Activated T-cell treated with anti-CD3 and anti-CD28 coated beads, Interleukin-2, amount 50 U/mL, for 48 hours (primary cell): ENCODE results near the gene NF2.
A peak's percentile ranks its signal among the peaks of the same experiment; 100 is the strongest.

Source experiments
- DNase-seq, 2 experiments: peaks; one replicate each; pipeline ENCODE4 v3.0.0-alpha.2; 2020

Gene NF2

GRCh38 chr22:29673361-29674066, 70.1 kb downstream of the NF2 start:
- no peak for DNase-seq

GRCh38 chr22:29674121-29674520, 70.7 kb downstream of the NF2 start:
- DNase-seq, result no peak

- DNase-seq, result no peak
Measured at GRCh38 chr22:29679316-29679715, 75.9 kb downstream of the NF2 start.

GRCh38 chr22:29683536-29683935, 80.1 kb downstream of the NF2 start:
- no peak for DNase-seq

- DNase-seq, result no peak
Measured at GRCh38 chr22:29684244-29684643, 80.8 kb downstream of the NF2 start.

- DNase-seq, result no peak
Measured at GRCh38 chr22:29689206-29689879, 85.9 kb downstream of the NF2 start.

GRCh38 chr22:29689880-29690213, 86.4 kb downstream of the NF2 start:
- peak; percentile 54 to 57 for DNase-seq

- no peak for DNase-seq
Measured at GRCh38 chr22:29690476-29690875, 87.0 kb downstream of the NF2 start.

- DNase-seq, result no peak
Measured at GRCh38 chr22:29691636-29692326, 88.3 kb downstream of the NF2 start.

- DNase-seq, result no peak
Measured at GRCh38 chr22:29692327-29692640, 88.9 kb downstream of the NF2 start.

- DNase-seq, result no peak
Measured at GRCh38 chr22:29693161-29693560, 89.7 kb downstream of the NF2 start.

- DNase-seq, result no peak
Measured at GRCh38 chr22:29693671-29694070, 90.2 kb downstream of the NF2 start.

GRCh38 chr22:29695129-29695926, 91.9 kb downstream of the NF2 start:
- no peak for DNase-seq

GRCh38 chr22:29697853-29698598, 94.6 kb downstream of the NF2 start:
- no peak for DNase-seq

GRCh38 chr22:29700206-29700899, 96.9 kb downstream of the NF2 start:
- no peak for DNase-seq

GRCh38 chr22:29700900-29701154, 97.4 kb downstream of the NF2 start:
- no peak for DNase-seq

GRCh38 chr22:29701155-29701999, 97.9 kb downstream of the NF2 start:
- peak in 1 of 2 experiments; percentile 34 for DNase-seq

- no peak for DNase-seq
Measured at GRCh38 chr22:29702000-29702930, 98.8 kb downstream of the NF2 start.

GRCh38 chr22:29702931-29703501, 99.6 kb downstream of the NF2 start:
- DNase-seq, result no peak
